PC-9 (cell line): ENCODE data around the gene BTNL9.

ENCODE experiments used
- CTCF ChIP-seq: fragments of 200-600 bp; sonication (generic); conservative IDR thresholded peaks from 2 replicates; pipeline ENCODE4 v1.6.1; 2017; ENCODE audit warnings: mixed run types, antibody characterized with exemption, mild to moderate bottlenecking, moderate library complexity
- EZH2 ChIP-seq: fragments of 200-600 bp; sonication (generic); IDR thresholded peaks from 2 replicates; pipeline ENCODE4 v1.8.0; 2017; ENCODE audit warnings: antibody characterized with exemption, low read depth

GRCh38 chr5:181052672-181053487 lies 12.8 kb downstream of the BTNL9 start:
- TF ChIP-seq CTCF: no peak
- TF ChIP-seq EZH2: no peak
